DMS79 treated with DMSO at 0.1 percent for 48 hours (cell line): ENCODE results near the gene SPSB4.

ENCODE experiments used
- DNase-seq: peaks from one replicate; lab custom pipeline; 2025; lab: John Stamatoyannopoulos, UW

SPSB4 gene

DNA sequence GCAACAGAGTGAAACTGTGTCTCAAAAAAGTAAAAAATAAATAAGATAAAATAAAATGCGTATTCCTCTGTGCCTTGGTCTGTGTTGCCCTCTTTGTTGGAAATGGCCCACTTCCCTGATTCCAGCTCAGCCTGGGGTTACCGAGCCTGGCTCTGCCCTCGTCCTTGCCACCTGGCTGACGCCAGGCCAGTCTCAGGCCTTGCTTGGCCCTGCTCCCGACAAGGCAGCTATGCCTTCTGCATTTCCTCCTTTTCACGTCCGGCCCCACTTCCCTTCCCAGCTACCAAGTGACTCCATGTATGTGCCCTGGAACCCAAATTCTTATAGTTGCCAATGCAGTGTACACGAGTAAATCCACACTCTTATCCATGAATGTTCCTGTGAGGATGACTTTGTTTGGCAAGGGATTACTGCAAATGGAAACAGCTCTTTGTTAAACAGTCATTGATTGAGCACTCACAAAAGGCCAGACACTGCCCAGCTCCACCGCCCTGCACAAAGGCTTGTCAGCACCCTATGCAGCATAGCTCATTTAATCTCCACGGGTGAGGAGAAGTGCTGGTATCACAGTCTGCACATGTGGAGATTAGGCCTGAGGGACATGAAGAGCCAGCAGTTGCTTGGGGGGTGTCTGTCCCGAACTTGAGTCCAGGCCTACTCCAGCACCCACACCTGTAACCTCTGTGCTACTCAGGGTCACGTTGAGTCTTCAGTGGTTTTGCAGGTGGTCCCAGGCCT, 25.1 kb downstream of the SPSB4 start:
- DNase-seq, result no peak

DNA sequence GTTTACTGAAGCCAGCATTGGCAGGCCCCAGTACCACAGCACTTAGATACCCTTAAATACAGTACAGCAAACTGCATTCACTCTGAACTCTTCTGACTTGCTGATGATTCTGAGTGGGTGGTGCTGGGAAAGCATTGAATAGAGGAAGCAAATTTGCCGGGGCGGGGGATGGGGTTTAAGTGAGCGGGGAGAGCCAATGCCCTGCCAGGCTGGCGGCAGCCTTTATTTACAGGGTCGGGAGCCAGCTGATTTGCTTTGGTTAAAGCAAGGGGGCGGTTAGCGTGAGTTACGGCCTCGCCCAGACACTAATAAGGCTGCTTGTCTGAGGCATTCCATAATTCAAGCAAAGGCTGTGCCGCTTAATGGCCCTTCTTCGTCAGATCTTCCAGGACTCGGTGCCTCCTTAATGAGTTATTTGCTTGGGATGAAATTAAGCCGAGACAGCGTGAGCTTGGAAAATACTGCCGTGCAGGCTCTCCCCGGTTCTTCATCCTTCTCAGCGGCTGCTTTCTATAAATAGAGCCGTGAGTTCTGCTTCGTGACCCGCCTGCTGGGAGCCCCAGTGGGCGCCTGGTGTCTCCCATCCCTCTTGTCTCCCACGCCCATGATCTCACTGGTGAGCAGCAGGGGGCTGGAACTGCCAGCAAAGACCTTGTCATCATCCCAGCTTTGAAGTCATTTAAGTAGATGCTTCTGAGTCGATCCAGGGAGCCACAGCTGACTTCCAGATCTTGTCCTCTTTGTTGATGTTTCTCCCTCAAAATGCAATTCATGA, 25.8 kb downstream of the SPSB4 start:
- peak; percentile 61 for DNase-seq

GRCh38 chr3:141077631-141078030, 26.5 kb downstream of the SPSB4 start:
- DNase-seq, result no peak

GRCh38 chr3:141078200-141078599, 27.1 kb downstream of the SPSB4 start:
- DNase-seq, result no peak

- DNase-seq, result no peak
Observed at GRCh38 chr3:141080431-141080830, 29.3 kb downstream of the SPSB4 start.

GRCh38 chr3:141081141-141081795, 30.1 kb downstream of the SPSB4 start:
- no peak for DNase-seq

GRCh38 chr3:141082064-141082463, 30.9 kb downstream of the SPSB4 start:
- no peak for DNase-seq

DNA sequence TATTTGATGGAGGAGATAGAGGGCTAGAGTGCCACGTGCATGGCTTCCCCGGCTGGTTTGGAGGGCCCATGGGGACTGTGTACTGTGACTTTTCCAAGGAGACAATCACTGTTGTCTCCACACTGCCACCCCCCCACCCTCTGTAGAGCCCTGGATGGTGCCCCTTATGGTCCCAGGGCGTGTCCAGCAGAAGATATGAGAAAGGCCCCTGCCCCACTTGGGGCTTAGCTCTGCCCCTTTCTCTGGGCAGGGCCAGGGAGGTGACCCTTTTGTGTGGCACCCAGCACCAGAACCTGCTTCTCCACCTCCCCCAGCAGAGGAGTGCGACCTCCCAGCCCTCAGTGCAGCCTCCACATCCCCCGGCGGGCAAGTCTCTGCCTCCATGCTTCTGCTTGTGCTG, 32.1 kb downstream of the SPSB4 start:
- no peak for DNase-seq

DNA sequence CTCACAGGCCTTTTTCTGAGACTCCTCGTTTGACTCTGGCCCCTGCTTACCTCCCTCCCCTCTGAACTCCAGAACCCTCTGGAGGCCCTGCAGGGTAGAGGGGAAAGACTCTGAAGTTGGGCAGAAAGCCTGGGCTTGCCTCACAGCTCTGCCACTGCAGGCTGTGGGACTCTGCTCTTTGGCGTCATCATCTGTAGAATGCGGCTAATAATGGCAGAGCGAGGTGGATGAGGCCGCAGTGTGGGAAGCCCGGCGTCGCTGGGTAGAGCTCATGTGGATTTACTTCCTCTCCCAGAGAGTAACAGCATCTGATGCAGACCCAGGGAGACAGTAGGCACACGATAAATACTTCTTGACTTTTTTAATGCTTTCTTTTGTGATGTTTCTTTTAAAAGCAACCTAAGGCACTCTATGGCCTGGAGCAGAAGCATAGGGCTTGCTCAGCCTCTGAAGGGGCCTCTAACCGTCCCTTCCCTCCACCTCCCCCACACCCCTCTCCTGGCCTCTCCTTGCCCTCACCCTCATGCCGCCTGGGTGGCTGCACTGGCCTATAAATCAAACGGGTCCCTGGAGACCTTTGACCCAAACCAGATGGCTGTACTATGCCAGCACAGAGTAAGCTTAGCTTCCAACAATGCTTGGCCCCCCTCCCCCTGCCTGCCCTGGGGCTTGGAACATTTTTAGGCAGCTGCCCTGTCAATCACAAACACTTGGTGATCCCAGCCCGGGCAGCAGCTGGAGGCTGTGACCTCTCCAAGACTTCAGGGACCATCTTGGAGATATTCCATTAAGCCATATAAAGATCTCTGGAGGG, 32.9 kb downstream of the SPSB4 start:
- DNase-seq, result no peak

DNA sequence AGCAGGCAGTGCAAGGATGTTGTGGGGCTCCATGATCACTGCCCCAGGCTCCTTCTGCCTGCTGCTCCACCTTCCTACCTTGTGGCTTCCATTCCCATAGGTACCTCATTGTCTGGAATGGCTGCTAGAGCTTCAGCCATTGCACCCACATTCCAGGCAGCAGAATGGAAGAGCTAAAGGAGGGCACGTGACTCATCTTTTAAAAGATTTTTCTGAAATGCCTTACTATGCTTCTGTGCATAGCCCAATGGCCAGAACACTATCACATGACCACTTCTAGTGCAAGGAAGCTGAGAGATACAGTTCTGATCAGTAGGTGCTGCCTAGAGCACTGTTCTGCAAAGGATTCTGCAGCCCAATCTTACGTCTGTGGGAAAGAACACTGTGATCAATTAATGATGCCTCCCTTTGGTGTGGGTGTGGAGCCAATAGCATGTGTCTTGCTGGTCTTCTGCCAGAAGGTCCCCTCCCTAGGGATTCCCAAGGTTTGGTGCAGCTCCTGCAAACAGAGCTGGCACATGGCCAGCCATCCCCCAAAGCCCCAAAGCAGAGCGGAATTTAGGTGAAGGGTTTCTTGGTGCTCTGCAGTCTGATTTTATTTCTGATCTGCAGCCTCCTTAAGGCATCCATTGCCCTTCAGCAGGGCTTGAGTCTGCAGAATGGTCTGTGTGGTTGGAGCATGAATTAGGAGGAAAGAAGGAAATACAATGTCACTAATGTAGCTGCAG, 34.4 kb downstream of the SPSB4 start:
- no peak for DNase-seq

GRCh38 chr3:141086188-141086587, 35.0 kb downstream of the SPSB4 start:
- no peak for DNase-seq

GRCh38 chr3:141087076-141087777, 36.1 kb downstream of the SPSB4 start:
- no peak for DNase-seq

DNA sequence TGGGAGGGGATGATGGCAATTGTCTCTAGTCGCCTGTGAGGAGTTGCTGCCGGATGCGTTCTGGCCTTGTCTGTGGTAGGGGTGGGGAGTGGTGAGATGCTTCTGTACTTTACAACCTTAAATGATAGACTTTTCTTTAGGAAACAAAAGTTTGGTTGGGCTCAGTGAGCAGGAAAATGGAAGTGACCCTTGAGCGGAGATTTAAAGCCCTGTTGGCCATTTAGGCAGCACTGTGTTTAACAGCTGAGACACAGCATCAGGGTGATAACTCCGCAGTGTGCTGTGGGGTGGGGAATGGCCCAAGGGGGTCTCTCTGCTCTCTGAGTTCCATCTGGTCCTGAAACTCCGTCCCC, 36.6 kb downstream of the SPSB4 start:
- DNase-seq, result no peak

- no peak for DNase-seq
Observed at GRCh38 chr3:141089339-141090152, 38.4 kb downstream of the SPSB4 start.

DNA sequence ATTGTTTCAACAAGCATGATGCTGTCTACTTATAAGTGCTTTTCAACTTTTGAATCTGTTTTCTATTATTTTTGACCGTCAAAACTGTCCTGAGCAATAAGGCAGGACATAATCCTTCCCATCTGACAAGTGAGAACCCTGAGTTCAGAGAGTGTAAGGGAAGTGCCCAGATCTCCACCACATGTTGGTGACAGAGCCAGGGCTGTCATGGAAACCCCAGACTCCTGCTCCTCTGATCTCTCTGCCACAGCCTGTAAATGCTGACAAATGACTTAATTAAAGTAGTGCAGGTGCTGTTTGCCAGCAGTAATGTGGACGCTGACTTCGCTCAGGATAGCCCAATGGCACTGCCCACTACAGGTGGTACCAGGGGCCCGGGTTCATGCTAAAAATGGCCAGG, 40.3 kb downstream of the SPSB4 start:
- peak; percentile 2 for DNase-seq

- no peak for DNase-seq
Observed at GRCh38 chr3:141092663-141093062, 41.5 kb downstream of the SPSB4 start.

DNA sequence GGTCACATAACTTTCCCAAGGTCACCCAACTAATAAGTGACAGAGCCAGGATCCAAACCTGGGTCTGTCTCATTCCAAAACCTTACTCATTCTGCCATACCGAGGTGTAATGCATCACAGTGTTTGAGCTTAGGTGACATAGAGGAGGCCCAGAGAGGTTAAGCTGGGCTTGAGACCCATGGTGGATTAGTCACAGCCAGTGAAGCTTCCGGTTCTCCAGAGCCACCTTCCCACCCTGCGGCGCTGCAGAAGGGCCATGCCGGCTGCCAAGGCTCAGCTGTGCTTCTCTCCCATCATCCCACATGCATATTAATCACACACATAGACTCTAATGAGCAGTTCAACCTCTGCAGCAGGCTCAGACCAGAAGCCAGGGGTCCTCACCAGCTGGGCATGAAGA, 42.2 kb downstream of the SPSB4 start:
- no peak for DNase-seq

DNA sequence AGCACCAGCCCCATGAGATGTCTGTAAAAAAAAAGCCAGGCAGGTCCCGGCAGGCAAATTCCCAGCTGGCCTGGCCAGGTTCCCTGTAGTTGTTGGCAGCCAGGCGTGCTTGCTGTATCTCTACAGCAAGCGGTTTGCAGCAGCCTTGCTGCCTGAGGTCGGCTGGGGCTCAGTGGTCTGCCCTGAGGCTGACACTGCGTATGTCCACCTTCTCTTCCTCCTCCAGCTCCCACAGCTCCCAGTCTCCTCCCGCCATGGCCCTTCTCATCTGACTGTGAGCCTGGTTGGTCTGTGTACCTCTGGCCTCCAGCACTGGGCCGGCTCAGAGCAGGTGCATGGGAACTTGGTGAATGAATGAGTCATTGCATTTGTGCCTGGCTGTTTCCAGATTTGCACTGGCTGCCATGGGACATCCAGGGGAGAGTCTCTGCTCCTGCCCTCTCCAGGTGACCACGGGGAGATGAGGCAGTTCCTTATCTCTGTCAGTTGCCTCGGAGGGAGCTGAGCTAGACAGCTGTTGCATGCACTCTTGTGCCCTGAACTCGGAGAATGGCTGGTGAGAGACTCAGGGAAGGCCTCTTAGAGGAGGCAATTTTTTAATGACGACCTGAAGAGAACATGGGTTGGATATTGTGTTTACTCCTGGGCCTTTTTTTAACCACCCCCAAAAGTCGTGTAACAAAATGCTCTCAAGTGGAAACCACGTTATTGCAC, 43.0 kb downstream of the SPSB4 start:
- peak; percentile 49 for DNase-seq

DNA sequence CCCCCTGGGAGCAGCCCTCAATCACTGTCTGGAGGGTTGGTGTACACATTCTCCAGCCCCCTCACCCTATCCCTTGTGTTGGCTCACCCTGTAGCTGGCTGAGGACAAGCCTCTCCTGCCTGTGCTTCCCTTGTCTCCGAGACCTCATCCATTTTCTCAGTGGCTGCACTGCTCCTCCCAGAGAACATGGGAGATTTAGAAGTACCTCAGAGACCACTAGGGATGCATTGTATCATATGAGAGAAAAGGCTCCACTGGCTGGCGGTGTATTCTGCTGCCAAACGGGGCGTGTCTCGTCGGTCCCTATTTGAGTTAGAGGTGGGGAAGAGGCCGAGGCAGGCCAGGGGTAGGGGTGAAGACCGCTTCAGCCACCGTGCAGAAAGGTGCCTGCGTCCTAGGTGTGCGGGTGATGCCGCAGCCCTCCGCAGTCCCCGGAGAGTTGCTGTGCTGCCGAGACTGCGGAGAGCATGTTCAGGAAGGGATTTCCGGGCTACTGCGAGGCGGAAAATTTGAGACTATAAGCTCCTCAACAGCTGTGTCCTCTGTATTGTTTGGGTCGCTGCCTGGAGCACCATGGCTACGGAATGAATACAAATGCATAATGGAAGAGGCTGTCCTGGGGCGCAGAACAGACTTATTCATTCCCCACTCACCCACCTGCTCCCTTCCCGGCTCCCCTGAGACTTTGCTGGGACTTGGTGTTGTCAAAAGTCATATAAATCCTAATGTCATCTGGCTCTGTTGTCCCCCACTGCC, 43.8 kb downstream of the SPSB4 start:
- DNase-seq, result peak; percentile 51
